Keratinocyte (primary cell): ENCODE data around the gene POLD4. TPM values are rescaled to one million over a fixed set of nuclear protein-coding genes. Genes with fewer than 3 reads are reported as not detected.

ENCODE experiments used
- DNase-seq: peaks from one replicate; pipeline ENCODE4 v3.0.0-alpha.2; 2011; ENCODE audit warnings: low read depth, missing footprints, low spot score
- FAIRE-seq: peaks from 2 replicates; lab custom pipeline; 2011; peaks lifted over from hg19 to GRCh38; lab: Jason Lieb, UNC
- H2AFZ ChIP-seq: 2 replicates; pipeline ENCODE4 v1.6.0; 2012; ENCODE audit warnings: low read length, control low read depth, inconsistent platforms; ENCODE audit not compliant: control insufficient read depth
- H3K27ac ChIP-seq: 2 replicates; pipeline ENCODE4 v1.5.1; 2011; ENCODE audit warnings: low read length; ENCODE audit not compliant: control insufficient read depth, insufficient read depth
- H3K27me3 ChIP-seq: 3 replicates; pipeline ENCODE4 v1.6.0; 2011; ENCODE audit warnings: low read length; ENCODE audit not compliant: control insufficient read depth, insufficient read depth; ENCODE audit errors: extremely low read depth
- H3K36me3 ChIP-seq, 2 experiments: 2 replicates in 1 of 2; 3 replicates in 1 of 2; pipeline ENCODE4 v1.5.1; 2011; ENCODE audit warnings: low read length in 2 of 2, mild to moderate bottlenecking in 1 of 2; ENCODE audit not compliant: control insufficient read depth in 2 of 2, insufficient read depth in 2 of 2; ENCODE audit errors: extremely low read depth in 1 of 2
- H3K4me1 ChIP-seq: 3 replicates; pipeline ENCODE4 v1.5.1; 2011; ENCODE audit warnings: low read length; ENCODE audit not compliant: control insufficient read depth, insufficient read depth; ENCODE audit errors: extremely low read depth
- H3K4me2 ChIP-seq: 3 replicates; pipeline ENCODE4 v1.6.0; 2011; ENCODE audit warnings: low read depth, low read length; ENCODE audit not compliant: control insufficient read depth, insufficient read depth; ENCODE audit errors: extremely low read depth
- H3K4me3 ChIP-seq, 3 experiments: fragments of 200-600 bp in 1 of 3; sonication (generic) in 1 of 3; 2 replicates in 2 of 3; 3 replicates in 1 of 3; pipeline ENCODE4 v1.5.1; 2011 to 2016; ENCODE audit warnings: low read length in 3 of 3, mild to moderate bottlenecking in 3 of 3, control low read depth in 2 of 3, inconsistent platforms in 1 of 3, low read depth in 1 of 3, mixed read lengths in 1 of 3, mixed run types in 1 of 3, moderate library complexity in 1 of 3; ENCODE audit not compliant: control insufficient read depth in 2 of 3, insufficient read depth in 2 of 3; ENCODE audit errors: extremely low read depth in 1 of 3
- H3K79me2 ChIP-seq: 2 replicates; pipeline ENCODE4 v1.6.0; 2012; ENCODE audit warnings: low read length; ENCODE audit not compliant: control insufficient read depth, insufficient read depth
- H3K9ac ChIP-seq: 3 replicates; pipeline ENCODE4 v1.6.0; 2011; ENCODE audit warnings: low read length; ENCODE audit not compliant: control insufficient read depth, insufficient read depth; ENCODE audit errors: extremely low read depth
- H3K9me1 ChIP-seq: 3 replicates; pipeline ENCODE4 v1.6.0; 2011; ENCODE audit warnings: low read length; ENCODE audit not compliant: control insufficient read depth, insufficient read depth; ENCODE audit errors: extremely low read depth
- H3K9me3 ChIP-seq: 2 replicates; pipeline ENCODE4 v1.5.1; 2012; ENCODE audit warnings: low read depth, low read length; ENCODE audit not compliant: control insufficient read depth
- H4K20me1 ChIP-seq: 3 replicates; pipeline ENCODE4 v1.6.0; 2011; ENCODE audit warnings: low read length; ENCODE audit not compliant: control insufficient read depth, insufficient read depth; ENCODE audit errors: extremely low read depth
- CTCF ChIP-seq, 3 experiments: IDR thresholded peaks in 1 of 3; conservative IDR thresholded peaks in 1 of 3; optimal IDR thresholded peaks in 1 of 3; 2 replicates in 2 of 3; 3 replicates in 1 of 3; pipeline versions ENCODE3 to v1.5.1; 2011; ENCODE audit warnings: low read length in 3 of 3, mild to moderate bottlenecking in 3 of 3, moderate library complexity in 2 of 3, control low read depth in 1 of 3, inconsistent platforms in 1 of 3; ENCODE audit not compliant: insufficient read depth in 2 of 3; ENCODE audit errors: extremely low read depth in 1 of 3
- EZH2 ChIP-seq: IDR thresholded peaks from one replicate; pipeline ENCODE4 v1.6.1; 2012; ENCODE audit warnings: inconsistent platforms, mild to moderate bottlenecking, low read length, moderate library complexity
- dilution Hi-C: fragments of 300-500 bp; cut with MboI; formaldehyde crosslinking; loops from one replicate; pipeline ENCODE4 v1.7.0; 2020; ENCODE audit warnings: low sequenced_read_pairs; ENCODE audit not compliant: extremely low pct_ligation_motif_present
- polyA plus RNA-seq, 5 experiments: library from polyadenylated mRNA; depleted of rRNA in 3 of 5; stranded (reverse) in 3 of 5; stranded (forward) in 1 of 5; unstranded in 1 of 5; fragments of >200 nt; gene quantifications; 1 replicate in 1 of 5; 2 replicates in 3 of 5; 3 replicates in 1 of 5; pipeline versions ENCODE4 v1.2.1 to v1.2.3, GENCODE V29; 2011 to 2012; ENCODE audit warnings: missing spikeins in 2 of 5, low read depth in 1 of 5, low replicate concordance in 1 of 5

Gene POLD4
- polyA plus RNA-seq, 1 donor (not counting 4 experiments of a cell fraction or from before 2014, with no cell fraction given), result 35.7 TPM

GRCh38 chr11:67306769-67307544 lies 46.4 kb downstream of the POLD4 start:
- Histone ChIP-seq H4K20me1 (no peaks in the 10 kb centered on the region), H3K9ac (no peak overlapping the region), H3K36me3 (peaks cover under 1 to 26% of the 10 kb centered on the region in 2 experiments), H3K9me3 (no peaks in the 10 kb centered on the region), H3K4me2 (no peak overlapping the region), H3K79me2 (no peaks in the 10 kb centered on the region), H3K27ac (no peak overlapping the region), H3K9me1 (no peaks in the 10 kb centered on the region), H3K4me1 (peaks cover 43% of the 10 kb centered on the region), H3K27me3 (no peaks in the 10 kb centered on the region), H2AFZ (no peak overlapping the region), H3K4me3 (no peak overlapping the region)
- no peak for TF ChIP-seq CTCF (optimal IDR thresholded peaks at IDR 0.05 in 1 of 3, IDR thresholded peaks at IDR 0.05 in 1 of 3, conservative IDR thresholded peaks at IDR 0.05 in 1 of 3; ENCODE audit: extremely low read depth in 1 of 3, insufficient read depth in 2 of 3, low read length in 3 of 3)
- TF ChIP-seq EZH2, result no peak
- dilution Hi-C loops, result no loop called here
- no peak for FAIRE-seq
- no peak for DNase-seq

GRCh38 chr11:67304511-67305113 lies 48.7 kb downstream of the POLD4 start:
- Histone ChIP-seq H2AFZ (no peak overlapping the region), H3K27me3 (no peaks in the 10 kb centered on the region), H4K20me1 (no peaks in the 10 kb centered on the region), H3K4me2 (peak overlapping the region; percentile 82), H3K36me3 (peaks cover 21 to 39% of the 10 kb centered on the region in 2 experiments), H3K9ac (peak overlapping the region; percentile 81), H3K79me2 (no peaks in the 10 kb centered on the region), H3K27ac (no peak overlapping the region), H3K9me1 (no peaks in the 10 kb centered on the region), H3K9me3 (no peaks in the 10 kb centered on the region), H3K4me1 (peaks cover 22% of the 10 kb centered on the region), H3K4me3 (peak overlapping the region; percentile 73 to 93 (median 79))
- dilution Hi-C loops, result no loop called here
- no peak for DNase-seq
- no peak for TF ChIP-seq EZH2
- no peak for TF ChIP-seq CTCF (optimal IDR thresholded peaks at IDR 0.05 in 1 of 3, IDR thresholded peaks at IDR 0.05 in 1 of 3, conservative IDR thresholded peaks at IDR 0.05 in 1 of 3; ENCODE audit: extremely low read depth in 1 of 3, insufficient read depth in 2 of 3, low read length in 3 of 3)
- no peak for FAIRE-seq
